Esophagus muscularis mucosa (tissue), 4 donors: Measurements from ENCODE around the gene ADGRB3.

Experiments
- EP300 ChIP-seq: sonication (generic); formaldehyde crosslinking; IDR thresholded peaks from one replicate; pipeline ENCODE4 v1.6.1; 2017; ENCODE audit warnings: antibody characterized with exemption
- POLR2A ChIP-seq: fragments of 450-650 bp; IDR thresholded peaks from one replicate; pipeline ENCODE4 v1.6.1; 2017; ENCODE audit warnings: antibody characterized with exemption, moderate library complexity, mild to moderate bottlenecking, low read depth
- POLR2AphosphoS5 ChIP-seq, 2 donors: sonication (generic); formaldehyde crosslinking; IDR thresholded peaks; one replicate each; pipeline ENCODE4 v1.6.1; 2017; ENCODE audit warnings: antibody characterized with exemption in 2 of 2
- TF ChIP-seq, protein P1 (sequence below), 3 experiments: fragments of 200-600 bp in 2 of 3; fragments of 450-650 bp in 1 of 3; sonication (generic) in 2 of 3; IDR thresholded peaks; one replicate each; pipeline ENCODE4 v1.5.1; 2017 to 2019; ENCODE audit warnings: antibody characterized with exemption in 3 of 3, mild to moderate bottlenecking in 2 of 3, moderate library complexity in 1 of 3

DNA sequence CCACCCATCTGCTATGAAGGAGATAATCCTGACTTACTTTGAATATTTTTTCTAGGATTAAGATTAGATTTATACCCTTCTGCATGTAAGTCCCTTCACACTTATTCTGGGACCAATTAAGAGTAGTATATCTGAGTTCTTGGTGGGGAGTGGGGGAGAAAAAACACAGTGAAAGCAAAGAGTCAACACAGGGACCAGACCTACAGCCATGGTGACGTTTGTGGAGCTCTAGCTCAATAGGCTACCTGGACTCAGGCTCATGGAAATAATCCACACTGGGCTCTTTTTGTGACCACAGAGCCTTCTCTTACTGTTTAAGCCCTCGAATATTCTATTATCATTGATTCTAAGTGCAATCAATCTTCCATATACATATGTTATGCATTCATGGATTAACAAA lies 670.4 kb downstream of the ADGRB3 start:
- TF ChIP-seq, protein P1, sequence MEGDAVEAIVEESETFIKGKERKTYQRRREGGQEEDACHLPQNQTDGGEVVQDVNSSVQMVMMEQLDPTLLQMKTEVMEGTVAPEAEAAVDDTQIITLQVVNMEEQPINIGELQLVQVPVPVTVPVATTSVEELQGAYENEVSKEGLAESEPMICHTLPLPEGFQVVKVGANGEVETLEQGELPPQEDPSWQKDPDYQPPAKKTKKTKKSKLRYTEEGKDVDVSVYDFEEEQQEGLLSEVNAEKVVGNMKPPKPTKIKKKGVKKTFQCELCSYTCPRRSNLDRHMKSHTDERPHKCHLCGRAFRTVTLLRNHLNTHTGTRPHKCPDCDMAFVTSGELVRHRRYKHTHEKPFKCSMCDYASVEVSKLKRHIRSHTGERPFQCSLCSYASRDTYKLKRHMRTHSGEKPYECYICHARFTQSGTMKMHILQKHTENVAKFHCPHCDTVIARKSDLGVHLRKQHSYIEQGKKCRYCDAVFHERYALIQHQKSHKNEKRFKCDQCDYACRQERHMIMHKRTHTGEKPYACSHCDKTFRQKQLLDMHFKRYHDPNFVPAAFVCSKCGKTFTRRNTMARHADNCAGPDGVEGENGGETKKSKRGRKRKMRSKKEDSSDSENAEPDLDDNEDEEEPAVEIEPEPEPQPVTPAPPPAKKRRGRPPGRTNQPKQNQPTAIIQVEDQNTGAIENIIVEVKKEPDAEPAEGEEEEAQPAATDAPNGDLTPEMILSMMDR (IDR thresholded peaks at IDR 0.05): no peak
- no peak for TF ChIP-seq POLR2A
- TF ChIP-seq EP300: no peak
- no peak for TF ChIP-seq POLR2AphosphoS5 (IDR thresholded peaks at IDR 0.05)
